SK-N-SH (cell line): ENCODE results near the gene SFXN4. TPM values are rescaled to one million over a fixed set of nuclear protein-coding genes. Genes with fewer than 3 reads are reported as not detected.

Experiments
- CTCF ChIA-PET: fragments of 300-600, 350-600 bp; formaldehyde crosslinking; extraction: SDS; loops from one replicate; lab custom pipeline; 2021; lab: Yijun Ruan, JAX
- POLR2A ChIA-PET: fragments of 350-600 bp; sonication (Branson Sonifier 250); formaldehyde crosslinking; extraction: SDS; loops from one replicate; lab custom pipeline; 2020; ENCODE audit warnings: antibody characterized with exemption, inconsistent platforms; lab: Yijun Ruan, JAX
- DNase-seq: peaks from one replicate; pipeline ENCODE4 v3.0.0; 2012
- H2AFZ ChIP-seq: fragments of 200-600 bp; sonication (generic); 2 replicates; pipeline ENCODE4 v1.8.1; 2016; ENCODE audit warnings: antibody characterized with exemption, mild to moderate bottlenecking, low read depth
- H3F3A ChIP-seq: fragments of 200-600 bp; sonication (generic); replicated peaks from 2 replicates; pipeline ENCODE3; 2016; ENCODE audit warnings: antibody characterized with exemption, mild to moderate bottlenecking; ENCODE audit not compliant: insufficient read depth
- H3K27ac ChIP-seq, 2 experiments: fragments of 200-500 bp in 1 of 2; fragments of 200-600 bp in 1 of 2; sonication (Bioruptor generic) in 1 of 2; sonication (generic), shearing (Covaris generic) in 1 of 2; 2 replicates each; pipeline versions ENCODE4 v1.5.1 to v1.6.1; 2014 to 2016; ENCODE audit warnings: low read depth in 2 of 2, inconsistent platforms in 1 of 2, low read length in 1 of 2, mild to moderate bottlenecking in 1 of 2, mixed read lengths in 1 of 2
- H3K27me3 ChIP-seq: fragments of 200-600 bp; sonication (generic), shearing (Covaris generic); 2 replicates; pipeline ENCODE4 v1.6.1; 2016; ENCODE audit warnings: mixed run types; ENCODE audit not compliant: insufficient read depth
- H3K36me3 ChIP-seq, 2 experiments: fragments of 200-500 bp in 1 of 2; fragments of 200-600 bp in 1 of 2; sonication (Bioruptor generic) in 1 of 2; sonication (generic) in 1 of 2; replicated peaks in 1 of 2; 2 replicates each; pipeline versions ENCODE3 to v1.5.1; 2014 to 2016; ENCODE audit warnings: low read length in 1 of 2, mild to moderate bottlenecking in 1 of 2; ENCODE audit not compliant: insufficient read depth in 2 of 2, control insufficient read depth in 1 of 2
- H3K4me1 ChIP-seq, 2 experiments: fragments of 200-500 bp in 1 of 2; fragments of 200-600 bp in 1 of 2; sonication (Bioruptor generic) in 1 of 2; sonication (generic), shearing (Covaris generic) in 1 of 2; 2 replicates each; pipeline versions ENCODE4 v1.5.1 to v1.6.1; 2014 to 2016; ENCODE audit warnings: low read depth in 1 of 2, low read length in 1 of 2, mixed run types in 1 of 2; ENCODE audit not compliant: insufficient read depth in 2 of 2, control insufficient read depth in 1 of 2
- H3K4me2 ChIP-seq: fragments of 200-600 bp; sonication (generic), shearing (Covaris generic); 2 replicates; pipeline ENCODE4 v1.6.1; 2017; ENCODE audit warnings: mixed run types
- H3K4me3 ChIP-seq, 2 experiments: fragments of 200-500 bp in 1 of 2; fragments of 200-600 bp in 1 of 2; sonication (Bioruptor generic) in 1 of 2; sonication (generic), shearing (Covaris generic) in 1 of 2; 2 replicates each; pipeline versions ENCODE4 v1.5.1 to v1.8.1; 2014 to 2016; ENCODE audit warnings: low read depth in 2 of 2, inconsistent platforms in 1 of 2, low read length in 1 of 2, mild to moderate bottlenecking in 1 of 2, mixed read lengths in 1 of 2, moderate library complexity in 1 of 2
- H3K79me2 ChIP-seq: fragments of 200-600 bp; sonication (generic); 2 replicates; pipeline ENCODE4 v1.8.1; 2017; ENCODE audit warnings: mild to moderate bottlenecking; ENCODE audit not compliant: insufficient read depth
- H3K9ac ChIP-seq: fragments of 200-600 bp; sonication (generic); 2 replicates; pipeline ENCODE4 v1.6.1; 2017; ENCODE audit warnings: mixed run types
- H3K9me2 ChIP-seq: fragments of 200-600 bp; sonication (generic); 2 replicates; pipeline ENCODE4 v1.6.1; 2017; ENCODE audit warnings: mixed run types
- H3K9me3 ChIP-seq: fragments of 200-600 bp; sonication (generic); 2 replicates; pipeline ENCODE4 v1.6.1; 2017; ENCODE audit warnings: mixed run types, mild to moderate bottlenecking, moderate library complexity
- H4K20me1 ChIP-seq: fragments of 200-600 bp; sonication (generic); 2 replicates; pipeline ENCODE4 v1.6.1; 2017; ENCODE audit warnings: mild to moderate bottlenecking, mixed run types; ENCODE audit not compliant: insufficient read depth
- ELF1 ChIP-seq: IDR thresholded peaks from 2 replicates; pipeline ENCODE4 v1.4.0; 2012
- EZH2phosphoT487 ChIP-seq: fragments of 200-600 bp; sonication (generic); IDR thresholded peaks from 2 replicates; pipeline ENCODE4 v1.6.1; 2017; ENCODE audit warnings: low read depth, mixed run types, mild to moderate bottlenecking, antibody characterized with exemption, moderate library complexity, borderline replicate concordance
- FOXJ3 ChIP-seq: sonication (generic); formaldehyde crosslinking; IDR thresholded peaks from 2 replicates; pipeline ENCODE4 v1.5.1; 2020; ENCODE audit warnings: mild to moderate bottlenecking, missing genetic modification reagents
- FOXM1 ChIP-seq: IDR thresholded peaks from 2 replicates; pipeline ENCODE4 v1.4.0; 2012; ENCODE audit warnings: low read depth, mild to moderate bottlenecking
- GABPA ChIP-seq: IDR thresholded peaks from 2 replicates; pipeline ENCODE4 v1.4.0; 2012; ENCODE audit warnings: low read depth, mild to moderate bottlenecking
- MXI1 ChIP-seq: IDR thresholded peaks from 2 replicates; pipeline ENCODE4 v1.6.1; 2012; ENCODE audit warnings: mild to moderate bottlenecking, low read depth, low read length, improper control_type of control experiment
- RAD21 ChIP-seq: IDR thresholded peaks from 2 replicates; pipeline ENCODE4 v1.6.1; 2012; ENCODE audit warnings: mild to moderate bottlenecking, low read length
- RFX5 ChIP-seq: IDR thresholded peaks from 2 replicates; pipeline ENCODE4 v1.6.1; 2012; ENCODE audit warnings: mild to moderate bottlenecking, improper control_type of control experiment, low read length
- TAF1 ChIP-seq: IDR thresholded peaks from 2 replicates; pipeline ENCODE4 v1.6.1; 2012; ENCODE audit warnings: low read depth, mild to moderate bottlenecking, low read length, moderate library complexity, borderline replicate concordance
- USF1 ChIP-seq: IDR thresholded peaks from 2 replicates; pipeline ENCODE4 v1.4.0; 2012; ENCODE audit warnings: low read depth, borderline replicate concordance
- ZBTB33 ChIP-seq: IDR thresholded peaks from 2 replicates; pipeline ENCODE4 v1.4.0; 2012; ENCODE audit warnings: low read depth, borderline replicate concordance
- WGBS: methylation state at CpG from one replicate; pipeline ENCODE4 v1.1.6; 2017; ENCODE audit warnings: low lambda C conversion rate; 5-methylcytosine and 5-hydroxymethylcytosine counted together
- polyA plus RNA-seq, 3 experiments: library from polyadenylated mRNA; depleted of rRNA; stranded (reverse); fragments of >200 nt; gene quantifications; 2 replicates each; pipeline ENCODE4 v1.2.3, GENCODE V29; 2012
- TF ChIP-seq, protein P1 (sequence below): fragments of 150-350 bp; IDR thresholded peaks from 2 replicates; pipeline ENCODE4 v1.6.1; 2017; ENCODE audit warnings: antibody characterized with exemption, low read length, low read depth, borderline replicate concordance
- TF ChIP-seq, protein P2 (sequence below): fragments of 200-600 bp; sonication (generic); IDR thresholded peaks from 2 replicates; pipeline ENCODE4 v1.6.1; 2017; ENCODE audit warnings: antibody characterized with exemption, mild to moderate bottlenecking, moderate library complexity

The SFXN4 gene
- polyA plus RNA-seq, 1 of the 3 experiments (the other 2 are of a cell fraction), result 24.2 TPM

GRCh38 chr10:119149157-119149556 lies 16.4 kb downstream of the SFXN4 start:
- Histone ChIP-seq H3F3A (peaks cover 3% of the 10 kb centered on the region), H3K27me3 (no peaks in the 10 kb centered on the region), H3K4me1 (no peaks in the 10 kb centered on the region), H3K27ac (no peak overlapping the region), H2AFZ (no peak overlapping the region), H3K36me3 (peaks cover 8 to 10% of the 10 kb centered on the region in 2 experiments), H3K79me2 (no peaks in the 10 kb centered on the region)
- POLR2A ChIA-PET, result no interaction called here
- DNase-seq, result no peak
- no peak for TF ChIP-seq RAD21
- TF ChIP-seq RFX5, result no peak
- TF ChIP-seq, protein P1, sequence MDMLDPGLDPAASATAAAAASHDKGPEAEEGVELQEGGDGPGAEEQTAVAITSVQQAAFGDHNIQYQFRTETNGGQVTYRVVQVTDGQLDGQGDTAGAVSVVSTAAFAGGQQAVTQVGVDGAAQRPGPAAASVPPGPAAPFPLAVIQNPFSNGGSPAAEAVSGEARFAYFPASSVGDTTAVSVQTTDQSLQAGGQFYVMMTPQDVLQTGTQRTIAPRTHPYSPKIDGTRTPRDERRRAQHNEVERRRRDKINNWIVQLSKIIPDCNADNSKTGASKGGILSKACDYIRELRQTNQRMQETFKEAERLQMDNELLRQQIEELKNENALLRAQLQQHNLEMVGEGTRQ, result no peak
- TF ChIP-seq, all 33 proteins: peak for 0
- Histone ChIP-seq H4K20me1 (no peaks in the 10 kb centered on the region), H3K4me3 (no peak overlapping the region), H3K9ac (no peak overlapping the region), H3K4me2 (no peak overlapping the region), H3K9me2 (no peaks in the 10 kb centered on the region), H3K9me3 (no peaks in the 10 kb centered on the region)
- 95% methylated on average over 6 of the region's 8 CpGs for WGBS
- CTCF ChIA-PET, result interaction anchor here (1.8 kb wide), 1 partner anchor 50 kb away, joined by 5 read pairs; no protein-coding TSS in a partner anchor

GRCh38 chr10:119143657-119144056 lies 21.9 kb downstream of the SFXN4 start:
- TF ChIP-seq EZH2phosphoT487 (no peak), FOXJ3 (CRISPR knock-in tag) (no peak), TAF1 (no peak), ZBTB33 (no peak), ELF1 (no peak), MXI1 (no peak), GABPA (no peak), USF1 (no peak), FOXM1 (no peak)
- TF ChIP-seq, protein P2, sequence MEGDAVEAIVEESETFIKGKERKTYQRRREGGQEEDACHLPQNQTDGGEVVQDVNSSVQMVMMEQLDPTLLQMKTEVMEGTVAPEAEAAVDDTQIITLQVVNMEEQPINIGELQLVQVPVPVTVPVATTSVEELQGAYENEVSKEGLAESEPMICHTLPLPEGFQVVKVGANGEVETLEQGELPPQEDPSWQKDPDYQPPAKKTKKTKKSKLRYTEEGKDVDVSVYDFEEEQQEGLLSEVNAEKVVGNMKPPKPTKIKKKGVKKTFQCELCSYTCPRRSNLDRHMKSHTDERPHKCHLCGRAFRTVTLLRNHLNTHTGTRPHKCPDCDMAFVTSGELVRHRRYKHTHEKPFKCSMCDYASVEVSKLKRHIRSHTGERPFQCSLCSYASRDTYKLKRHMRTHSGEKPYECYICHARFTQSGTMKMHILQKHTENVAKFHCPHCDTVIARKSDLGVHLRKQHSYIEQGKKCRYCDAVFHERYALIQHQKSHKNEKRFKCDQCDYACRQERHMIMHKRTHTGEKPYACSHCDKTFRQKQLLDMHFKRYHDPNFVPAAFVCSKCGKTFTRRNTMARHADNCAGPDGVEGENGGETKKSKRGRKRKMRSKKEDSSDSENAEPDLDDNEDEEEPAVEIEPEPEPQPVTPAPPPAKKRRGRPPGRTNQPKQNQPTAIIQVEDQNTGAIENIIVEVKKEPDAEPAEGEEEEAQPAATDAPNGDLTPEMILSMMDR, result no peak
- Histone ChIP-seq H3K4me3 (no peak overlapping the region), H3K36me3 (no peaks in the 10 kb centered on the region), H3K27ac (no peak overlapping the region), H3K9ac (no peak overlapping the region), H3K79me2 (no peaks in the 10 kb centered on the region), H3F3A (peaks cover 2% of the 10 kb centered on the region), H3K9me2 (no peaks in the 10 kb centered on the region), H3K4me2 (no peak overlapping the region), H3K9me3 (no peaks in the 10 kb centered on the region), H4K20me1 (no peaks in the 10 kb centered on the region), H3K4me1 (no peaks in the 10 kb centered on the region), H3K27me3 (no peaks in the 10 kb centered on the region), H2AFZ (no peak overlapping the region)
- POLR2A ChIA-PET, result no interaction called here
- CTCF ChIA-PET, result interaction anchor here (1.7 kb wide), 1 partner anchor 63 kb away, joined by 7 read pairs; the partner anchor contains the start of gene GRK5
- DNase-seq, result no peak
- WGBS, result 98% methylated on average over 9 of the region's 10 CpGs
